ENCODE data around the gene CELSR1. TPM values are rescaled to one million over a fixed set of nuclear protein-coding genes. Genes with fewer than 3 reads are reported as not detected.

CELSR1 gene
- total RNA-seq, 2 experiments from 2014 or later, result 1.0 to 1.1 TPM

DNA sequence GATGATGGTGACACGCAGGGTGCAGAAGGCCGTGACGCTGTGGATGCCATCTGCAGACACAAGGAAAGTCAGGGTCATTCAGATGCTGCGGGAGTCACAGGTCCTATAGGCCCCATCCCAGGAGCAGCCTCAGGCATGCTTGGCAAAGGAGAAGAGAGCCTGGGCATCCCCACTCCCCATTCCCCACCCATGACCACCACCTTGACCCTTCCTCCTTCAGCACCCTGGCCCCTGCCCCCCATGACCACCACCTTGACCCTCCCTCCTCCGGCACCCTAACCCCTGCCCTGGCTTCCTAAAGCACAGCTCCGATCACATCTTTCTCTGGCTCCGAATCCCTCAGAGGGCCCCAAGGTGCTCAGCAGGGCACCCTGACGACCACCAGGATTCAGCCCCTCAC lies 73.1 kb downstream of the CELSR1 start:
- POLR2A ChIA-PET, result no interaction called here
- H3K27ac Mint-ChIP-seq, result no peak overlapping the region
- H3K36me3 Mint-ChIP-seq (ENCODE audit: low read depth), result no peaks in the 10 kb centered on the region
- TF ChIP-seq, protein P1, sequence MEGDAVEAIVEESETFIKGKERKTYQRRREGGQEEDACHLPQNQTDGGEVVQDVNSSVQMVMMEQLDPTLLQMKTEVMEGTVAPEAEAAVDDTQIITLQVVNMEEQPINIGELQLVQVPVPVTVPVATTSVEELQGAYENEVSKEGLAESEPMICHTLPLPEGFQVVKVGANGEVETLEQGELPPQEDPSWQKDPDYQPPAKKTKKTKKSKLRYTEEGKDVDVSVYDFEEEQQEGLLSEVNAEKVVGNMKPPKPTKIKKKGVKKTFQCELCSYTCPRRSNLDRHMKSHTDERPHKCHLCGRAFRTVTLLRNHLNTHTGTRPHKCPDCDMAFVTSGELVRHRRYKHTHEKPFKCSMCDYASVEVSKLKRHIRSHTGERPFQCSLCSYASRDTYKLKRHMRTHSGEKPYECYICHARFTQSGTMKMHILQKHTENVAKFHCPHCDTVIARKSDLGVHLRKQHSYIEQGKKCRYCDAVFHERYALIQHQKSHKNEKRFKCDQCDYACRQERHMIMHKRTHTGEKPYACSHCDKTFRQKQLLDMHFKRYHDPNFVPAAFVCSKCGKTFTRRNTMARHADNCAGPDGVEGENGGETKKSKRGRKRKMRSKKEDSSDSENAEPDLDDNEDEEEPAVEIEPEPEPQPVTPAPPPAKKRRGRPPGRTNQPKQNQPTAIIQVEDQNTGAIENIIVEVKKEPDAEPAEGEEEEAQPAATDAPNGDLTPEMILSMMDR (IDR thresholded peaks at IDR 0.05), result no peak
- intact Hi-C loops (cut with DNase I, micrococcal nuclease), result no loop called here
- ATAC-seq (ENCODE audit: poor library complexity), result no peak
- no peaks in the 10 kb centered on the region for H3K4me1 ChIP-seq (ENCODE audit: insufficient read depth, low read length)
- H3K4me3 ChIP-seq (ENCODE audit: low read length), result no peak overlapping the region
- DNase-seq, result no peak
- H3K27me3 Mint-ChIP-seq, result no peaks in the 10 kb centered on the region
- H3K4me1 Mint-ChIP-seq (ENCODE audit: low read depth), result no peaks in the 10 kb centered on the region
- H3K9me3 Mint-ChIP-seq, result no peaks in the 10 kb centered on the region
- no peak overlapping the region for H3K27ac ChIP-seq (ENCODE audit: low read depth in 1 of 2, low read length in 2 of 2)
- H3K27me3 ChIP-seq (ENCODE audit: control insufficient read depth in 1 of 2, insufficient read depth in 2 of 2, low read length in 2 of 2), result no peaks in the 10 kb centered on the region
- no peaks in the 10 kb centered on the region for H3K36me3 ChIP-seq (ENCODE audit: insufficient read depth, low read length)
- no peaks in the 10 kb centered on the region for H3K9me3 ChIP-seq (ENCODE audit: control insufficient read depth in 1 of 2, insufficient read depth in 1 of 2, low read length in 2 of 2)
- H3K4me3 Mint-ChIP-seq, result no peak overlapping the region
- CTCF ChIA-PET, result no interaction called here

DNA sequence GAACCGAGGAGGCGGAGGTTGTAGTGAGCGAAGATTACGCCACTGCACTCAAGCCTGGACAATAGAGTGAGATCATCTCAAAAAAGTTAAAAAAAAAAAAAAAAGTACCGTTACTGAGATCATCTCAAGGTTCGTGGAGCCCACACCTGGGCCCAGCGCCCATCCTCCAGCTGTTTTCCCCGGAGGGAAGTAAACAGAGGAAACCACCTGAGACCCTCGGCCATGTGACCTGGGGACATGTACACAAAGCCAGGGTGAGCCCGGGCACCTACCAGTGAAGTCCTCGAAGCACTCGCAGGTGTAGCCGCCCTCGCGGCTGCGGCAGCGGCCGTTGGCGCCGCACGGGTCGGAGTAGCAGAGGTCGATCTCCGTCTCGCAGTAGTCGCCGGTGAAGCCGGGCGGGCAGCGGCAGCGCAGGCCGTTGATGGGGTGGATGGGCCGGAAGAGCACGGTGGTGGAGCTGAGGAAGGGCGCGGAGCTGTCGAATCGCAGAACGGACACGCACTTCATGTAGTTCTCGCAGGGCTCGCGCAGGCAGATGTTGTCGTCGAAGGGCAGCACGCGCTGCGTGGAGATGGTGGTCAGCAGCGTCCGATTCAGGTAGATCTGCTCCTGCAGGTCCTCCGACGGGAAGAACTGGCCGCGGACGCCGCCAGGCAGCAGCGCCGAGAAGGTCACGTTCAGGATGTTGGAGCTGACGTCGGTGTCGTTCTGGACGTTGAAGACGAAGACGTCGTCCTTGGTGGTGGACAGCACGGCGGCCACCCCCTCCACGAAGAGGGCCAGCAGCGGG lies 73.8 kb downstream of the CELSR1 start:
- Histone ChIP-seq H3K36me3 (ENCODE audit: insufficient read depth, low read length) (no peaks in the 10 kb centered on the region), H3K4me1 (ENCODE audit: insufficient read depth, low read length) (no peaks in the 10 kb centered on the region), H3K4me3 (ENCODE audit: low read length) (no peak overlapping the region), H3K9me3 (ENCODE audit: control insufficient read depth in 1 of 2, insufficient read depth in 1 of 2, low read length in 2 of 2) (no peaks in the 10 kb centered on the region), H3K27ac (ENCODE audit: low read depth in 1 of 2, low read length in 2 of 2) (no peak overlapping the region), H3K27me3 (ENCODE audit: control insufficient read depth in 1 of 2, insufficient read depth in 2 of 2, low read length in 2 of 2) (no peaks in the 10 kb centered on the region)
- no peak overlapping the region for H3K4me3 Mint-ChIP-seq
- POLR2A ChIA-PET, result no interaction called here
- ATAC-seq (ENCODE audit: poor library complexity) (no peak), DNase-seq (no peak)
- no peaks in the 10 kb centered on the region for H3K4me1 Mint-ChIP-seq (ENCODE audit: low read depth)
- TF ChIP-seq, protein P1 (IDR thresholded peaks at IDR 0.05), result no peak
- H3K27me3 Mint-ChIP-seq, result no peaks in the 10 kb centered on the region
- intact Hi-C loops (cut with DNase I, micrococcal nuclease), result no loop called here
- no peaks in the 10 kb centered on the region for H3K36me3 Mint-ChIP-seq (ENCODE audit: low read depth)
- H3K27ac Mint-ChIP-seq, result no peak overlapping the region
- CTCF ChIA-PET, result no interaction called here
- no peaks in the 10 kb centered on the region for H3K9me3 Mint-ChIP-seq

DNA sequence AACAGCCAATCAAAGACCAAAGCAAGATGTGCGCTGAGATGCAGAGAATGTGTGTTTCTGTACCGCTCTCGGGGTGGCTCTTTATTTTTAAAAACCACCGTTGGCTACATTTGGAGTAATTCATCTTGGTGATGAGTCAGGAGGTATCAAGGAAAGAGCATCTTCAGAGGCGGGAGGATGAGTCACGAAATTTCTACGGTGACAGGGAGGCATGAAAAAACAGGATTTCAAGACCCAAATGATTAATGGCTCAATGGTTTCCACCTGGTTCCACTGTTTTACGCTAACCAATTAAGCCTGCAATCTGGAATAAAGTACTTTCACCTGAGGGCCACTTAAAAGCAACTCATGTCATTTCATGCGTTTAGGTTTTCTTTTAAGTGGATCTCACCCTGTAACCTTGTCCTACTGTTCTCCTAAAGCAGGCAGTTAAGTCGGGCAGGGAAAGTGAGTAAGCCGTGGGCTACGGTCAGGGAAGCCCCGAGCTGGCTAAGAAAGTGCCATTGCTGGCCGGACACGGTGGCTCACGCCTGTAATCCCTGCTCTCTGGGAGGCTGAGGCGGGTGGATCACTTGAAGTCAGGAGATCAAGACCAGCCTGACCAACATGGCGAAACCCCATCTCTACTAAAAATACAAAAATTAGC lies 74.6 kb downstream of the CELSR1 start:
- ATAC-seq (ENCODE audit: poor library complexity), result no peak
- no peak overlapping the region for H3K27ac ChIP-seq (ENCODE audit: low read depth in 1 of 2, low read length in 2 of 2)

More for the DNA sequence above, 74.6 kb downstream of the CELSR1 start:
- no peaks in the 10 kb centered on the region for H3K27me3 ChIP-seq (ENCODE audit: control insufficient read depth in 1 of 2, insufficient read depth in 2 of 2, low read length in 2 of 2)
- no peak overlapping the region for H3K4me3 Mint-ChIP-seq
- ChIA-PET CTCF (no interaction called here), POLR2A (no interaction called here)
- intact Hi-C loops (cut with DNase I, micrococcal nuclease), result no loop called here
- no peaks in the 10 kb centered on the region for H3K36me3 Mint-ChIP-seq (ENCODE audit: low read depth)
- H3K9me3 Mint-ChIP-seq, result no peaks in the 10 kb centered on the region
- no peak for DNase-seq
- no peaks in the 10 kb centered on the region for H3K4me1 ChIP-seq (ENCODE audit: insufficient read depth, low read length)
- no peaks in the 10 kb centered on the region for H3K9me3 ChIP-seq (ENCODE audit: control insufficient read depth in 1 of 2, insufficient read depth in 1 of 2, low read length in 2 of 2)
- H3K4me1 Mint-ChIP-seq (ENCODE audit: low read depth), result no peaks in the 10 kb centered on the region
- no peak overlapping the region for H3K27ac Mint-ChIP-seq
- no peak overlapping the region for H3K4me3 ChIP-seq (ENCODE audit: low read length)
- no peaks in the 10 kb centered on the region for H3K36me3 ChIP-seq (ENCODE audit: insufficient read depth, low read length)
- H3K27me3 Mint-ChIP-seq, result peaks cover 6% of the 10 kb centered on the region
- TF ChIP-seq, protein P1 (IDR thresholded peaks at IDR 0.05), result no peak

All from CD4-positive, alpha-beta T cell (primary cell).